Esophagus squamous epithelium (tissue), 4 donors: ENCODE data around the gene ZNF446.

Experiments used
- POLR2A ChIP-seq, 4 donors: fragments of 450-650 bp; IDR thresholded peaks; one replicate each; pipeline ENCODE4 v1.6.1; 2017; ENCODE audit warnings: antibody characterized with exemption in 4 of 4, mild to moderate bottlenecking in 4 of 4, moderate library complexity in 3 of 4
- TF ChIP-seq, protein P1 (sequence below), 6 experiments: fragments of 450-650 bp in 4 of 6; fragments of 200-600 bp in 2 of 6; sonication (generic) in 2 of 6; IDR thresholded peaks; one replicate each; pipeline ENCODE4 v1.5.1; 2016 to 2019; ENCODE audit warnings: antibody characterized with exemption in 6 of 6, mild to moderate bottlenecking in 4 of 6, moderate library complexity in 4 of 6

DNA sequence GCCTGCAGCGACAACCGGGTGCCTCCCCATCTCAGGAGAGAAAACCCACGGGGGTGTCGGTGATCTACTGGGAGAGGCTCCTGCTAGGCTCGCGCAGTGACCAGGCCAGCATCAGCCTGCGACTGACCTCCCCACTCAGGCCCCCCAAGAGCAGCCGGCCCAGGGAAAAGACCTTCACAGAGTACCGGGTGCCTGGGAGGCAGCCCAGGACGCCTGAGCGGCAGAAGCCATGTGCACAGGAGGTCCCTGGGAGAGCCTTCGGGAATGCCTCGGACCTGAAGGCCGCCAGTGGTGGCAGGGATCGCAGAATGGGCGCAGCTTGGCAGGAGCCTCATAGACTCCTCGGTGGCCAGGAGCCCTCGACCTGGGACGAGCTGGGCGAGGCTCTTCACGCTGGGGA, 20.8 kb upstream of the ZNF446 start:
- TF ChIP-seq, protein P1, sequence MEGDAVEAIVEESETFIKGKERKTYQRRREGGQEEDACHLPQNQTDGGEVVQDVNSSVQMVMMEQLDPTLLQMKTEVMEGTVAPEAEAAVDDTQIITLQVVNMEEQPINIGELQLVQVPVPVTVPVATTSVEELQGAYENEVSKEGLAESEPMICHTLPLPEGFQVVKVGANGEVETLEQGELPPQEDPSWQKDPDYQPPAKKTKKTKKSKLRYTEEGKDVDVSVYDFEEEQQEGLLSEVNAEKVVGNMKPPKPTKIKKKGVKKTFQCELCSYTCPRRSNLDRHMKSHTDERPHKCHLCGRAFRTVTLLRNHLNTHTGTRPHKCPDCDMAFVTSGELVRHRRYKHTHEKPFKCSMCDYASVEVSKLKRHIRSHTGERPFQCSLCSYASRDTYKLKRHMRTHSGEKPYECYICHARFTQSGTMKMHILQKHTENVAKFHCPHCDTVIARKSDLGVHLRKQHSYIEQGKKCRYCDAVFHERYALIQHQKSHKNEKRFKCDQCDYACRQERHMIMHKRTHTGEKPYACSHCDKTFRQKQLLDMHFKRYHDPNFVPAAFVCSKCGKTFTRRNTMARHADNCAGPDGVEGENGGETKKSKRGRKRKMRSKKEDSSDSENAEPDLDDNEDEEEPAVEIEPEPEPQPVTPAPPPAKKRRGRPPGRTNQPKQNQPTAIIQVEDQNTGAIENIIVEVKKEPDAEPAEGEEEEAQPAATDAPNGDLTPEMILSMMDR (IDR thresholded peaks at IDR 0.05): no peak
- TF ChIP-seq POLR2A (IDR thresholded peaks at IDR 0.05): no peak
